Thyroid gland (tissue), 4 donors: ENCODE data around the gene SLC25A45.

ENCODE experiments used
- POLR2A ChIP-seq, 2 donors: fragments of 450-650 bp; IDR thresholded peaks; one replicate each; pipeline ENCODE4 v1.6.1; 2017; ENCODE audit warnings: antibody characterized with exemption in 2 of 2, mild to moderate bottlenecking in 2 of 2, moderate library complexity in 1 of 2
- TF ChIP-seq, protein P1 (sequence below), 6 experiments: fragments of 200-600 bp in 3 of 6; fragments of 450-650 bp in 3 of 6; sonication (generic) in 3 of 6; IDR thresholded peaks; one replicate each; pipeline ENCODE4 v1.5.1; 2016 to 2019; ENCODE audit warnings: antibody characterized with exemption in 6 of 6, mild to moderate bottlenecking in 2 of 6, inconsistent platforms in 1 of 6, moderate library complexity in 1 of 6

DNA sequence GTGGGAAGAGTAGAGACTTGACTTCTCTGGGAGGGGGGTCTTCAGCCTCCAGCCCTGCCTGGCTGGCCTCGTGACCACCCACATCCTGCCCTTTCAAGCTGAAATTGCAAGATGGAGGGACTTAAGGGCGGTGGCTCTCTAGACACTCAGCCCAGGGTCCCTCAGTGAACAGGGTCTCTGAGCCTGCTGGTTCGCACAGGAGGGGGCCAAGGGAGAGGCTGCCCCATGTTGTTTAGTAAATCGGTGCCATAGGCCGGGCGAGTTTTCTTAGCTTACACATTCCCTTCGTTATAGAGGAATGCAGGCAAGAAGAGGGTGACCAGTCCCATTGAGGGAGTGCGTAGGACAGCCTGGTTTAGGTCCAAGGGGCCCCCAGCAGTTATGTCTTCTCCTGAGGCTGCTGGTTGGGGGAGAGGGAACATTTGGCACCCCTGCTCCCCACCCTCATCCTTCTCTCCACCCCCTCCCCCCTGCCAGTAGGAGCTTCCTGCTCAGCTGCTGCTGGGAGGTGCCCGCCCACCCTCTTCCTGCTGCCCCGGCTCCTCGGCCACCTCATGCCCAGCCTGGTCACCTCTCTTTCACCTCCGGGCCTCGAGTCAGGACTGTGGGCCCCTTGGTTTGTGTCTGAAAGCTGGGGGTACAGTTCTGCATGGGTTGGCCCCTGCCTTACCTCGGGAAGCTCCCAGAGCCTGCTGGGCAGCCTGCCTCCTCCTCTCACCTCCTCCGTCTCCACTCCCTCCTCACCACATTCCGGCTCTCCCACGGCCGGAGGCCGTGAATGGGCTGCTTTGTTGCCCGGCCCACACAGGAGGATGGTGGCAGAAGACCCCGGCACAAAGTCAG, 7.9 kb upstream of the SLC25A45 start:
- TF ChIP-seq, protein P1, sequence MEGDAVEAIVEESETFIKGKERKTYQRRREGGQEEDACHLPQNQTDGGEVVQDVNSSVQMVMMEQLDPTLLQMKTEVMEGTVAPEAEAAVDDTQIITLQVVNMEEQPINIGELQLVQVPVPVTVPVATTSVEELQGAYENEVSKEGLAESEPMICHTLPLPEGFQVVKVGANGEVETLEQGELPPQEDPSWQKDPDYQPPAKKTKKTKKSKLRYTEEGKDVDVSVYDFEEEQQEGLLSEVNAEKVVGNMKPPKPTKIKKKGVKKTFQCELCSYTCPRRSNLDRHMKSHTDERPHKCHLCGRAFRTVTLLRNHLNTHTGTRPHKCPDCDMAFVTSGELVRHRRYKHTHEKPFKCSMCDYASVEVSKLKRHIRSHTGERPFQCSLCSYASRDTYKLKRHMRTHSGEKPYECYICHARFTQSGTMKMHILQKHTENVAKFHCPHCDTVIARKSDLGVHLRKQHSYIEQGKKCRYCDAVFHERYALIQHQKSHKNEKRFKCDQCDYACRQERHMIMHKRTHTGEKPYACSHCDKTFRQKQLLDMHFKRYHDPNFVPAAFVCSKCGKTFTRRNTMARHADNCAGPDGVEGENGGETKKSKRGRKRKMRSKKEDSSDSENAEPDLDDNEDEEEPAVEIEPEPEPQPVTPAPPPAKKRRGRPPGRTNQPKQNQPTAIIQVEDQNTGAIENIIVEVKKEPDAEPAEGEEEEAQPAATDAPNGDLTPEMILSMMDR (IDR thresholded peaks at IDR 0.05): no peak
- TF ChIP-seq POLR2A (IDR thresholded peaks at IDR 0.05): no peak
